ENCODE results near the gene AACS. TPM values are rescaled to one million over a fixed set of nuclear protein-coding genes. Genes with fewer than 3 reads are reported as not detected.

AACS gene
- total and polyA plus RNA-seq, 4 donors: 3.4 to 13.6 (median 7.3) TPM

GRCh38 chr12:125180144-125180543 lies 114.9 kb downstream of the AACS start:
- Histone ChIP-seq H3K4me3 (ENCODE audit: low read depth in 1 of 3, low read length in 3 of 3) (no peak overlapping the region), H3K36me3 (ENCODE audit: control insufficient read depth in 4 of 4, insufficient read depth in 3 of 4, low read depth in 1 of 4, low read length in 3 of 4) (no peaks in the 10 kb centered on the region), H3K27ac (ENCODE audit: low read depth in 1 of 2, low read length in 2 of 2) (no peak overlapping the region), H3K4me1 (ENCODE audit: control insufficient read depth in 4 of 4, insufficient read depth in 4 of 4, low read length in 3 of 4) (peaks cover 0 to 9% (median 3%) of the 10 kb centered on the region in 4 donors), H3K27me3 (ENCODE audit: control insufficient read depth in 4 of 4, insufficient read depth in 4 of 4, low read length in 3 of 4) (peaks cover 0 to 11% (median 2%) of the 10 kb centered on the region in 4 donors), H3K9me3 (ENCODE audit: control insufficient read depth in 4 of 4, low read length in 3 of 4) (peaks cover 0 to 3% (median 0%) of the 10 kb centered on the region in 4 donors), H3K9ac (ENCODE audit: low read depth in 1 of 2, low read length in 2 of 2) (no peak overlapping the region)
- TF ChIP-seq, protein P1, sequence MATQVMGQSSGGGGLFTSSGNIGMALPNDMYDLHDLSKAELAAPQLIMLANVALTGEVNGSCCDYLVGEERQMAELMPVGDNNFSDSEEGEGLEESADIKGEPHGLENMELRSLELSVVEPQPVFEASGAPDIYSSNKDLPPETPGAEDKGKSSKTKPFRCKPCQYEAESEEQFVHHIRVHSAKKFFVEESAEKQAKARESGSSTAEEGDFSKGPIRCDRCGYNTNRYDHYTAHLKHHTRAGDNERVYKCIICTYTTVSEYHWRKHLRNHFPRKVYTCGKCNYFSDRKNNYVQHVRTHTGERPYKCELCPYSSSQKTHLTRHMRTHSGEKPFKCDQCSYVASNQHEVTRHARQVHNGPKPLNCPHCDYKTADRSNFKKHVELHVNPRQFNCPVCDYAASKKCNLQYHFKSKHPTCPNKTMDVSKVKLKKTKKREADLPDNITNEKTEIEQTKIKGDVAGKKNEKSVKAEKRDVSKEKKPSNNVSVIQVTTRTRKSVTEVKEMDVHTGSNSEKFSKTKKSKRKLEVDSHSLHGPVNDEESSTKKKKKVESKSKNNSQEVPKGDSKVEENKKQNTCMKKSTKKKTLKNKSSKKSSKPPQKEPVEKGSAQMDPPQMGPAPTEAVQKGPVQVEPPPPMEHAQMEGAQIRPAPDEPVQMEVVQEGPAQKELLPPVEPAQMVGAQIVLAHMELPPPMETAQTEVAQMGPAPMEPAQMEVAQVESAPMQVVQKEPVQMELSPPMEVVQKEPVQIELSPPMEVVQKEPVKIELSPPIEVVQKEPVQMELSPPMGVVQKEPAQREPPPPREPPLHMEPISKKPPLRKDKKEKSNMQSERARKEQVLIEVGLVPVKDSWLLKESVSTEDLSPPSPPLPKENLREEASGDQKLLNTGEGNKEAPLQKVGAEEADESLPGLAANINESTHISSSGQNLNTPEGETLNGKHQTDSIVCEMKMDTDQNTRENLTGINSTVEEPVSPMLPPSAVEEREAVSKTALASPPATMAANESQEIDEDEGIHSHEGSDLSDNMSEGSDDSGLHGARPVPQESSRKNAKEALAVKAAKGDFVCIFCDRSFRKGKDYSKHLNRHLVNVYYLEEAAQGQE (IDR thresholded peaks at IDR 0.05): no peak
- WGBS: 74% methylated on average over 3 of the region's 3 CpGs
- no peak for DNase-seq (ENCODE audit: low spot score)

DNA sequence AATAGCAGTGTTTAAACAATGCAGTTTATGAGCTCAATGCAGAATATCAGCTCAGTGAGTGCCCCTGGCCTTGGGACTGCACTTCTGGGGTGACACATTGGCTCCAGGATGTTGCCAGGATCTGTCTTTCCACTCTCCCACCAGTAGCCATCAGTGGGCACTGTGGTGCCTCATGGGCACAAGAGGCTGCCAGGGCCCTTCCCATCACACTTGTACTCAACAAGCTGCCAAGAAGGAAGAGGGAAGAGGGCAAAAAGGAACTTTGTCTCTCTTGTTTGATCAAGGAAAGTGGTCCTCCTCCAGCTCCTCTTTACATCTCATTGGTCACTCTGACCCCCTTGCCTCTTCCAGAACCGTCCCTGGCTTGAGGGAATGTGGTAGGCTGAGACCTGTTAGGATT lies 115.9 kb downstream of the AACS start:
- no peak overlapping the region for H3K4me3 ChIP-seq (ENCODE audit: low read depth in 1 of 3, low read length in 3 of 3)
- no peak for DNase-seq (ENCODE audit: low spot score)
- H3K9ac ChIP-seq (ENCODE audit: low read depth in 1 of 2, low read length in 2 of 2): no peak overlapping the region
- H3K27ac ChIP-seq (ENCODE audit: low read depth in 1 of 2, low read length in 2 of 2): no peak overlapping the region
- H3K4me1 ChIP-seq (ENCODE audit: control insufficient read depth in 4 of 4, insufficient read depth in 4 of 4, low read length in 3 of 4): peaks cover 1 to 17% (median 5%) of the 10 kb centered on the region in 4 donors
- no peaks in the 10 kb centered on the region for H3K36me3 ChIP-seq (ENCODE audit: control insufficient read depth in 4 of 4, insufficient read depth in 3 of 4, low read depth in 1 of 4, low read length in 3 of 4)
- TF ChIP-seq NR2F2 (IDR thresholded peaks at IDR 0.05): no peak
- no peak for TF ChIP-seq CTCF (IDR thresholded peaks at IDR 0.05; ENCODE audit: low read depth, low read length, missing input control)
- TF ChIP-seq HNF4G (IDR thresholded peaks at IDR 0.05): no peak
- no peak for TF ChIP-seq ATF3 (IDR thresholded peaks at IDR 0.05)
- TF ChIP-seq, protein P2, sequence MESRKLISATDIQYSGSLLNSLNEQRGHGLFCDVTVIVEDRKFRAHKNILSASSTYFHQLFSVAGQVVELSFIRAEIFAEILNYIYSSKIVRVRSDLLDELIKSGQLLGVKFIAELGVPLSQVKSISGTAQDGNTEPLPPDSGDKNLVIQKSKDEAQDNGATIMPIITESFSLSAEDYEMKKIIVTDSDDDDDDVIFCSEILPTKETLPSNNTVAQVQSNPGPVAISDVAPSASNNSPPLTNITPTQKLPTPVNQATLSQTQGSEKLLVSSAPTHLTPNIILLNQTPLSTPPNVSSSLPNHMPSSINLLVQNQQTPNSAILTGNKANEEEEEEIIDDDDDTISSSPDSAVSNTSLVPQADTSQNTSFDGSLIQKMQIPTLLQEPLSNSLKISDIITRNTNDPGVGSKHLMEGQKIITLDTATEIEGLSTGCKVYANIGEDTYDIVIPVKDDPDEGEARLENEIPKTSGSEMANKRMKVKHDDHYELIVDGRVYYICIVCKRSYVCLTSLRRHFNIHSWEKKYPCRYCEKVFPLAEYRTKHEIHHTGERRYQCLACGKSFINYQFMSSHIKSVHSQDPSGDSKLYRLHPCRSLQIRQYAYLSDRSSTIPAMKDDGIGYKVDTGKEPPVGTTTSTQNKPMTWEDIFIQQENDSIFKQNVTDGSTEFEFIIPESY (IDR thresholded peaks at IDR 0.05): no peak
- no peak for TF ChIP-seq FOXA1 (IDR thresholded peaks at IDR 0.05)
- TF ChIP-seq YY1 (IDR thresholded peaks at IDR 0.05): no peak
- no peak for TF ChIP-seq FOXA2 (IDR thresholded peaks at IDR 0.05)
- 92% methylated on average over 1 of the region's 1 CpG for WGBS
- peaks cover 0 to 10% (median 3%) of the 10 kb centered on the region in 4 donors for H3K27me3 ChIP-seq (ENCODE audit: control insufficient read depth in 4 of 4, insufficient read depth in 4 of 4, low read length in 3 of 4)
- H3K9me3 ChIP-seq (ENCODE audit: control insufficient read depth in 4 of 4, low read length in 3 of 4): no peaks in the 10 kb centered on the region
